Measurements from ENCODE around the gene SSX2. TPM values are rescaled to one million over a fixed set of nuclear protein-coding genes. Genes with fewer than 3 reads are reported as not detected.

SSX2 gene, protein sequence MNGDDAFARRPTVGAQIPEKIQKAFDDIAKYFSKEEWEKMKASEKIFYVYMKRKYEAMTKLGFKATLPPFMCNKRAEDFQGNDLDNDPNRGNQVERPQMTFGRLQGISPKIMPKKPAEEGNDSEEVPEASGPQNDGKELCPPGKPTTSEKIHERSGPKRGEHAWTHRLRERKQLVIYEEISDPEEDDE
- total RNA-seq: not detected in 2 replicates

DNA sequence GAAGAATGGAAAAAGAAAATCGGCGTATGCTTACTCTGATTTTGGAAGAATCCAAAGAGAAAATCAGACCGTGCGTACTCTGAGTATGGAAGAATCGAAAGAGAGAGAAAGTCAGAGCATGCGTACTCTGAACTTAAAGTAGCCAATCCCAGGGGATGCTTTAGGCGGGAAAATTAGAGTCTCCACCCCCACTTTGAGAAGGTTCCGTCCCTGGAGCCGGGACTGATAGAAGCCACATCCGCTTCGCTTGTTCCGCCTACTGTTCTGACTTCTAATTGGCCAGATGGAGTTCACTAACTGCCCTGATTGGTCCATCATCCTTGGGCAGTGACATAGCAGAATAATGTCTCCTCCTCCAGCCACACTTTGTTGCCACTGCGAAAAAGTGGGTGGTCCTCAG lies at the start of gene SSX2:
TSS of gene SSX2 (minus strand) at position 101 of the 400 bp plus-strand sequence. CDS start 1,429 bp downstream, outside the sequence.

DNA sequence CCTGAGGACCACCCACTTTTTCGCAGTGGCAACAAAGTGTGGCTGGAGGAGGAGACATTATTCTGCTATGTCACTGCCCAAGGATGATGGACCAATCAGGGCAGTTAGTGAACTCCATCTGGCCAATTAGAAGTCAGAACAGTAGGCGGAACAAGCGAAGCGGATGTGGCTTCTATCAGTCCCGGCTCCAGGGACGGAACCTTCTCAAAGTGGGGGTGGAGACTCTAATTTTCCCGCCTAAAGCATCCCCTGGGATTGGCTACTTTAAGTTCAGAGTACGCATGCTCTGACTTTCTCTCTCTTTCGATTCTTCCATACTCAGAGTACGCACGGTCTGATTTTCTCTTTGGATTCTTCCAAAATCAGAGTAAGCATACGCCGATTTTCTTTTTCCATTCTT lies 44.0 kb upstream of the SSX2 start, which contains the start of gene SSX2B:
TSS of gene SSX2B (plus strand) at position 301 of the 400 bp plus-strand sequence. CDS start 1,429 bp downstream, outside the sequence.

DNA sequence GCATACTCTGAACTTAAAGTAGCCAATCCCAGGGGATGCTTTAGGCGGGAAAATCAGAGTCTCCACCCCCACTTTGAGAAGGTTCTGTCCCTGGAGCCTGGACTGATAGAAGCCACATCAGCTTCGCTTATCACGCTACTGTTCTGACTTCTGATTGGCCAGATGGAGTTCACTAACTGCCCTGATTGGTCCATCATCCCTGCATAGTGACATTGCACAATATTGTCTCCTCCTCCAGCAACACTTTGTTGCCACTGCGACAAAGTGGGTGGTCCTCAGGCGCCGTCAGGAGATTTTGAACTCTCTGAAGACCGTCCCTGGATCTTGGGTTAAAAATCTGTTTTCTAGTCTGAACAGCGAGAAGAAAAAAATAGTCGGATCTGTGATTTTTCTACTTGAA lies 52.2 kb downstream of the SSX2 start, which contains the start of gene SSX7:
TSS of gene SSX7 (minus strand) at position 101 of the 400 bp plus-strand sequence. CDS start 1,428 bp downstream, outside the sequence.

Other genes with a start within 250 kb of the SSX2 start
- not detected in 2 replicates for gene XAGE1A, start 211.4 kb downstream of the SSX2 start, total RNA-seq
- not detected in 2 replicates for gene XAGE1B, start 190.1 kb downstream of the SSX2 start, total RNA-seq
- not detected in 2 replicates for gene SSX7, start 52.3 kb downstream of the SSX2 start, total RNA-seq
- gene SSX2B, start 44.1 kb upstream of the SSX2 start, total RNA-seq: not detected in 2 replicates
- gene SPANXN5, start 90.2 kb upstream of the SSX2 start, total RNA-seq: not detected in 2 replicates
- gene XAGE5, start 104.1 kb upstream of the SSX2 start, total RNA-seq: not detected in 2 replicates
- not detected in 2 replicates for gene XAGE3, start 160.9 kb upstream of the SSX2 start, total RNA-seq
- gene FAM156B, start 190.2 kb upstream of the SSX2 start, total RNA-seq: 12.3 and 21.7 TPM in 2 replicates